Stimulated activated memory B cell treated with anti-CD40 and anti-IgM and Interleukin-4, amounts not matched to agents 10 μg/mL and 1 μg/mL and 100 μg/mL, for 72 hours (primary cell): ENCODE data around the gene TAC1.
"Not testable (repeated sequence)": the region's sequence is repeated elsewhere in the genome, so short reads cannot be mapped to it uniquely, and the experiment has no call there.

ENCODE experiments used
- ATAC-seq: fragments of 150-1000 bp; cut with Tn5 transposase; 2 replicates; pipeline ENCODE4 v1.10.0; 2021
- H3K27ac Mint-ChIP-seq: one replicate; pipeline ENCODE4 v1.8.0; 2022; ENCODE audit warnings: mild to moderate bottlenecking, mixed read lengths
- H3K27me3 Mint-ChIP-seq: one replicate; pipeline ENCODE4 v1.8.0; 2022; ENCODE audit warnings: mixed read lengths
- H3K36me3 Mint-ChIP-seq: one replicate; pipeline ENCODE4 v1.8.0; 2022; ENCODE audit warnings: mixed read lengths
- H3K4me1 Mint-ChIP-seq: one replicate; pipeline ENCODE4 v1.8.0; 2022; ENCODE audit warnings: mixed read lengths
- H3K4me3 Mint-ChIP-seq: one replicate; pipeline ENCODE4 v1.8.0; 2022; ENCODE audit warnings: mild to moderate bottlenecking, moderate library complexity, mixed read lengths
- H3K9me3 Mint-ChIP-seq: one replicate; pipeline ENCODE4 v1.8.0; 2022; ENCODE audit warnings: mixed read lengths

TAC1 gene

GRCh38 chr7:97771576-97771975 lies 39.7 kb downstream of the TAC1 start:
- Mint-ChIP-seq H3K9me3 (no peaks in the 10 kb centered on the region), H3K27me3 (peaks cover 7% of the 10 kb centered on the region), H3K27ac (no peak overlapping the region), H3K4me1 (no peaks in the 10 kb centered on the region), H3K36me3 (no peaks in the 10 kb centered on the region), H3K4me3 (no peak overlapping the region)
- ATAC-seq, result no peak

- no peaks in the 10 kb centered on the region for H3K4me1 Mint-ChIP-seq
- ATAC-seq, result no peak
- H3K27me3 Mint-ChIP-seq, result peaks cover 9% of the 10 kb centered on the region
- no peak overlapping the region for H3K4me3 Mint-ChIP-seq
- H3K27ac Mint-ChIP-seq, result no peak overlapping the region
- no peaks in the 10 kb centered on the region for H3K36me3 Mint-ChIP-seq
- H3K9me3 Mint-ChIP-seq, result no peaks in the 10 kb centered on the region
These were observed 40.4 kb downstream of the TAC1 start for GRCh38 chr7:97772045-97772901.

GRCh38 chr7:97786398-97786797 lies 54.5 kb downstream of the TAC1 start:
- H3K4me3 Mint-ChIP-seq, result not testable (repeated sequence)

More at GRCh38 chr7:97786398-97786797, 54.5 kb downstream of the TAC1 start:
- not testable (repeated sequence) for H3K4me1 Mint-ChIP-seq, H3K27me3 Mint-ChIP-seq, ATAC-seq, H3K36me3 Mint-ChIP-seq, H3K27ac Mint-ChIP-seq
- H3K9me3 Mint-ChIP-seq, result peaks cover 24% of the 10 kb centered on the region
